CD14-positive monocyte (primary cell): ENCODE measurements around the gene SLC22A4. TPM values are rescaled to one million over a fixed set of nuclear protein-coding genes. Genes with fewer than 3 reads are reported as not detected.

Source experiments
- DNase-seq, 3 donors: peaks; one replicate each; pipeline ENCODE4 v3.0.0-alpha.2; 2011 to 2022
- H2AFZ ChIP-seq: 2 replicates; pipeline ENCODE4 v1.6.0; 2012; ENCODE audit warnings: mild to moderate bottlenecking, low read depth, low read length, inconsistent platforms; ENCODE audit not compliant: insufficient read depth, poor library complexity, severe bottlenecking
- H3K27ac ChIP-seq, 2 donors: 1 replicate in 1 of 2; 2 replicates in 1 of 2; pipeline ENCODE4 v1.5.1; 2012 to 2013; ENCODE audit warnings: low read length in 2 of 2, control low read depth in 1 of 2, inconsistent platforms in 1 of 2, low read depth in 1 of 2, mild to moderate bottlenecking in 1 of 2
- H3K27me3 ChIP-seq, 2 donors: one replicate each; pipeline versions ENCODE4 v1.6.0 to v1.6.1; 2011 to 2013; ENCODE audit warnings: low read length in 2 of 2; ENCODE audit not compliant: control insufficient read depth in 2 of 2, insufficient read depth in 2 of 2
- H3K36me3 ChIP-seq, 2 donors: replicated peaks in 1 of 2; 1 replicate in 1 of 2; 2 replicates in 1 of 2; pipeline versions ENCODE4 v1.5.1 to v1.6.1; 2012 to 2013; ENCODE audit warnings: low read length in 2 of 2, control low read depth in 1 of 2, inconsistent platforms in 1 of 2, mild to moderate bottlenecking in 1 of 2; ENCODE audit not compliant: insufficient read depth in 2 of 2, control insufficient read depth in 1 of 2
- H3K4me1 ChIP-seq, 2 donors: 1 replicate in 1 of 2; 2 replicates in 1 of 2; pipeline versions ENCODE4 v1.5.1 to v1.6.1; 2012 to 2013; ENCODE audit warnings: low read length in 2 of 2, control low read depth in 1 of 2, inconsistent platforms in 1 of 2, mild to moderate bottlenecking in 1 of 2, moderate library complexity in 1 of 2; ENCODE audit not compliant: insufficient read depth in 2 of 2, control insufficient read depth in 1 of 2
- H3K4me2 ChIP-seq: replicated peaks from 2 replicates; pipeline ENCODE3; 2012; ENCODE audit warnings: low read length, moderate library complexity, mild to moderate bottlenecking; ENCODE audit not compliant: poor library complexity, severe bottlenecking; ENCODE audit errors: extremely low read depth
- H3K4me3 ChIP-seq, 3 experiments: fragments of 200-600 bp in 1 of 3; sonication (generic) in 1 of 3; replicated peaks in 1 of 3; 1 replicate in 2 of 3; 2 replicates in 1 of 3; pipeline ENCODE4 v1.5.1; 2011 to 2013; ENCODE audit warnings: low read length in 3 of 3, mild to moderate bottlenecking in 3 of 3, control low read depth in 2 of 3, low read depth in 2 of 3, inconsistent platforms in 1 of 3, moderate library complexity in 1 of 3
- H3K79me2 ChIP-seq: 2 replicates; pipeline ENCODE4 v1.6.0; 2012; ENCODE audit warnings: mild to moderate bottlenecking, control low read depth, inconsistent platforms, low read length, moderate library complexity; ENCODE audit not compliant: insufficient read depth
- H3K9ac ChIP-seq: 2 replicates; pipeline ENCODE4 v1.6.0; 2017; ENCODE audit warnings: low read length, mild to moderate bottlenecking; ENCODE audit not compliant: insufficient read depth, poor library complexity, severe bottlenecking
- H3K9me3 ChIP-seq, 2 donors: replicated peaks in 1 of 2; 1 replicate in 1 of 2; 2 replicates in 1 of 2; pipeline versions ENCODE4 v1.5.1 to v1.6.1; 2012 to 2013; ENCODE audit warnings: low read length in 2 of 2, control low read depth in 1 of 2; ENCODE audit not compliant: control insufficient read depth in 1 of 2, insufficient read depth in 1 of 2
- H4K20me1 ChIP-seq: 2 replicates; pipeline ENCODE4 v1.6.0; 2012; ENCODE audit warnings: mild to moderate bottlenecking, low read length, control low read depth, moderate library complexity; ENCODE audit not compliant: insufficient read depth
- H3K27ac Mint-ChIP-seq, 7 donors: one replicate each; pipeline ENCODE4 v1.8.0; 2020; ENCODE audit warnings: mild to moderate bottlenecking in 7 of 7, mixed read lengths in 7 of 7, moderate library complexity in 6 of 7, inconsistent platforms in 2 of 7
- H3K27me3 Mint-ChIP-seq, 3 donors: one replicate each; pipeline ENCODE4 v1.8.0; 2021 to 2022; ENCODE audit warnings: low read depth in 3 of 3, mild to moderate bottlenecking in 3 of 3, mixed read lengths in 3 of 3, moderate library complexity in 3 of 3, inconsistent platforms in 1 of 3
- H3K36me3 Mint-ChIP-seq, 2 donors: one replicate each; pipeline ENCODE4 v1.8.0; 2020; ENCODE audit warnings: mixed read lengths in 2 of 2, inconsistent platforms in 1 of 2, mild to moderate bottlenecking in 1 of 2
- H3K4me1 Mint-ChIP-seq: one replicate; pipeline ENCODE4 v1.8.0; 2020; ENCODE audit warnings: mild to moderate bottlenecking, mixed read lengths
- H3K4me3 Mint-ChIP-seq, 2 donors: one replicate each; pipeline ENCODE4 v1.8.0; 2020; ENCODE audit warnings: mild to moderate bottlenecking in 2 of 2, mixed read lengths in 2 of 2, moderate library complexity in 1 of 2
- H3K9me3 Mint-ChIP-seq, 7 donors: one replicate each; pipeline ENCODE4 v1.8.0; 2020 to 2022; ENCODE audit warnings: mixed read lengths in 7 of 7, mild to moderate bottlenecking in 6 of 7, moderate library complexity in 6 of 7, inconsistent platforms in 2 of 7
- WGBS: methylation state at CpG from one replicate; pipeline ENCODE4 v1.1.5; 2013; ENCODE audit warnings: missing lambda C conversion rate; ENCODE audit not compliant: insufficient coverage; 5-methylcytosine and 5-hydroxymethylcytosine counted together
- intact Hi-C, 2 donors: fragments of 100-400 bp; cut with micrococcal nuclease; formaldehyde crosslinking; loops; one replicate each; pipeline versions ENCODE4 v1.15.0 to v1.15.1; 2023
- polyA plus RNA-seq, 3 donors: library from polyadenylated mRNA; depleted of rRNA in 1 of 3; unstranded in 2 of 3; stranded (reverse) in 1 of 3; fragments of 300-500 nt in 2 of 3; fragments of >200 nt in 1 of 3; fragmentation: Illumina TruSeq in 2 of 3; gene quantifications; 1 replicate in 2 of 3; 2 replicates in 1 of 3; pipeline ENCODE4 v1.2.3, GENCODE V29; 2012 to 2021
- TF ChIP-seq, protein P1 (sequence below): fragments of 200-600 bp; IDR thresholded peaks from one replicate; pipeline ENCODE4 v1.8.0; 2022; ENCODE audit warnings: antibody characterized with exemption, mild to moderate bottlenecking

Gene SLC22A4
- polyA plus RNA-seq, 3 donors: 7.2 to 13.0 (median 12.2) TPM

GRCh38 chr5:132386644-132387286, 92.6 kb downstream of the SLC22A4 start:
- WGBS: 30% methylated on average over 5 of the region's 10 CpGs
- Mint-ChIP-seq H3K9me3 (no peaks in the 10 kb centered on the region), H3K4me3 (no peak overlapping the region), H3K36me3 (peaks cover 13 to 17% of the 10 kb centered on the region in 2 donors), H3K4me1 (peaks cover 42% of the 10 kb centered on the region), H3K27me3 (no peaks in the 10 kb centered on the region), H3K27ac (peak overlapping the region; percentile 37 to 97 (median 91))
- Histone ChIP-seq H3K4me3 (peak overlapping the region in 1 of 3 experiments; percentile 37), H3K9me3 (no peaks in the 10 kb centered on the region), H4K20me1 (no peaks in the 10 kb centered on the region), H3K36me3 (peaks cover 6 to 37% of the 10 kb centered on the region in 2 donors), H3K27ac (peak overlapping the region in 1 of 2 donors; percentile 79), H3K9ac (no peak overlapping the region), H3K4me2 (peak overlapping the region; percentile 45), H3K79me2 (no peaks in the 10 kb centered on the region), H3K27me3 (no peaks in the 10 kb centered on the region), H2AFZ (no peak overlapping the region), H3K4me1 (peaks cover 39 to 47% of the 10 kb centered on the region in 2 donors)
- peak; percentile 65 to 81 (median 72) for DNase-seq
- intact Hi-C loops: loop anchor here (1.0 to 10.0 kb wide), 4 partner anchors 114 to 498 kb away; no protein-coding TSS in a partner anchor
- TF ChIP-seq, protein P1, sequence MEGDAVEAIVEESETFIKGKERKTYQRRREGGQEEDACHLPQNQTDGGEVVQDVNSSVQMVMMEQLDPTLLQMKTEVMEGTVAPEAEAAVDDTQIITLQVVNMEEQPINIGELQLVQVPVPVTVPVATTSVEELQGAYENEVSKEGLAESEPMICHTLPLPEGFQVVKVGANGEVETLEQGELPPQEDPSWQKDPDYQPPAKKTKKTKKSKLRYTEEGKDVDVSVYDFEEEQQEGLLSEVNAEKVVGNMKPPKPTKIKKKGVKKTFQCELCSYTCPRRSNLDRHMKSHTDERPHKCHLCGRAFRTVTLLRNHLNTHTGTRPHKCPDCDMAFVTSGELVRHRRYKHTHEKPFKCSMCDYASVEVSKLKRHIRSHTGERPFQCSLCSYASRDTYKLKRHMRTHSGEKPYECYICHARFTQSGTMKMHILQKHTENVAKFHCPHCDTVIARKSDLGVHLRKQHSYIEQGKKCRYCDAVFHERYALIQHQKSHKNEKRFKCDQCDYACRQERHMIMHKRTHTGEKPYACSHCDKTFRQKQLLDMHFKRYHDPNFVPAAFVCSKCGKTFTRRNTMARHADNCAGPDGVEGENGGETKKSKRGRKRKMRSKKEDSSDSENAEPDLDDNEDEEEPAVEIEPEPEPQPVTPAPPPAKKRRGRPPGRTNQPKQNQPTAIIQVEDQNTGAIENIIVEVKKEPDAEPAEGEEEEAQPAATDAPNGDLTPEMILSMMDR: peak; percentile 87

GRCh38 chr5:132387640-132388117, 93.5 kb downstream of the SLC22A4 start:
- Mint-ChIP-seq H3K27ac (peak overlapping the region; percentile 91 to 99 (median 95)), H3K4me1 (peaks cover 40% of the 10 kb centered on the region)
- H3K4me1 ChIP-seq: peaks cover 39 to 47% of the 10 kb centered on the region in 2 donors

More at GRCh38 chr5:132387640-132388117, 93.5 kb downstream of the SLC22A4 start:
- Histone ChIP-seq H2AFZ (no peak overlapping the region), H3K9ac (no peak overlapping the region), H3K4me3 (peak overlapping the region in 1 of 3 experiments; percentile 37), H4K20me1 (no peaks in the 10 kb centered on the region), H3K36me3 (peaks cover 12 to 42% of the 10 kb centered on the region in 2 donors), H3K4me2 (peak overlapping the region; percentile 45), H3K27ac (peak overlapping the region; percentile 79 to 85), H3K9me3 (no peaks in the 10 kb centered on the region), H3K79me2 (no peaks in the 10 kb centered on the region), H3K27me3 (no peaks in the 10 kb centered on the region)
- TF ChIP-seq, protein P1: no peak
- Mint-ChIP-seq H3K27me3 (no peaks in the 10 kb centered on the region), H3K36me3 (peaks cover 14 to 22% of the 10 kb centered on the region in 2 donors), H3K4me3 (peak overlapping the region; percentile 37 to 88), H3K9me3 (no peaks in the 10 kb centered on the region)
- peak; percentile 83 to 96 (median 94) for DNase-seq
- 50% methylated on average over 1 of the region's 4 CpGs for WGBS
- intact Hi-C loops: loop anchor here (1.0 to 10.0 kb wide), 3 partner anchors 21 to 497 kb away; no protein-coding TSS in a partner anchor
